A549 (cell line): ENCODE data around the gene C19orf12. TPM values are rescaled to one million over a fixed set of nuclear protein-coding genes. Genes with fewer than 3 reads are reported as not detected.

Source experiments
- ATAC-seq, 2 experiments: fragments of 200-7000 bp in 1 of 2; fragments of >200 bp in 1 of 2; cut with Nextera tagmentation in 1 of 2; cut with Tn5 transposase in 1 of 2; 3 replicates each; pipeline versions ENCODE4 v1.8.0 to v1.9.1; 2018 to 2020; ENCODE audit warnings: mild to moderate bottlenecking in 1 of 2, moderate library complexity in 1 of 2
- CTCF ChIA-PET: fragments of 300-600 bp; sonication (Branson Sonifier 250); formaldehyde crosslinking; extraction: SDS; loops from one replicate; lab custom pipeline; 2021; ENCODE audit warnings: antibody characterized with exemption, inconsistent platforms; lab: Yijun Ruan, JAX
- POLR2A ChIA-PET: fragments of 350-600 bp; formaldehyde crosslinking; extraction: SDS; loops from one replicate; lab custom pipeline; 2021; ENCODE audit warnings: antibody characterized with exemption, inconsistent platforms; lab: Yijun Ruan, JAX
- DNase-seq, 2 experiments: peaks; one replicate each; pipeline versions ENCODE4 v3.0.0 to v3.0.0-alpha.2; 2011 to 2016; ENCODE audit warnings: low read depth in 1 of 2, low spot score in 1 of 2
- FAIRE-seq: peaks from 2 replicates; lab custom pipeline; 2011; peaks lifted over from hg19 to GRCh38; lab: Jason Lieb, UNC
- H3K27ac ChIP-seq, 2 experiments: fragments of >200 bp; sonication (Bioruptor Twin); formaldehyde crosslinking; 3 replicates each; pipeline ENCODE4 v1.5.1; 2016 to 2017
- H3K4me1 ChIP-seq: fragments of >200 bp; sonication (Bioruptor Twin); formaldehyde crosslinking; 3 replicates; pipeline ENCODE4 v1.6.1; 2016
- H3K4me2 ChIP-seq: fragments of >200 bp; sonication (Bioruptor Twin); formaldehyde crosslinking; 3 replicates; pipeline ENCODE4 v1.6.1; 2016
- H3K4me3 ChIP-seq: fragments of >200 bp; sonication (Bioruptor Twin); formaldehyde crosslinking; 3 replicates; pipeline ENCODE4 v1.5.1; 2016
- H3K9me3 ChIP-seq: fragments of >200 bp; sonication (Bioruptor Twin); formaldehyde crosslinking; 3 replicates; pipeline ENCODE4 v1.6.1; 2016
- BCL3 ChIP-seq: fragments of >200 bp; sonication (Bioruptor Twin); formaldehyde crosslinking; IDR thresholded peaks from 3 replicates; pipeline ENCODE4 v1.6.1; 2016
- CBX8 ChIP-seq: fragments of 200-600 bp; sonication (generic); IDR thresholded peaks from 2 replicates; pipeline ENCODE4 v1.6.1; 2016
- E2F6 ChIP-seq: IDR thresholded peaks from 2 replicates; pipeline ENCODE4 v1.6.1; 2012; ENCODE audit warnings: low read depth, borderline replicate concordance
- EHF ChIP-seq: fragments of 250-450 bp; sonication (Bioruptor Pico); IDR thresholded peaks from 2 replicates; pipeline ENCODE4 v1.5.0; 2020; ENCODE audit warnings: mild to moderate bottlenecking
- EHMT2 ChIP-seq: fragments of 200-600 bp; sonication (generic); IDR thresholded peaks from 2 replicates; pipeline ENCODE4 v1.6.1; 2016; ENCODE audit warnings: antibody characterized with exemption, low read depth, mild to moderate bottlenecking, moderate library complexity
- ESRRA ChIP-seq: fragments of 150-350 bp; IDR thresholded peaks from 2 replicates; pipeline ENCODE4 v1.6.1; 2014; ENCODE audit warnings: mild to moderate bottlenecking, low read length, borderline replicate concordance
- GATA3 ChIP-seq: IDR thresholded peaks from 2 replicates; pipeline ENCODE4 v1.6.1; 2012; ENCODE audit warnings: borderline replicate concordance
- HDAC2 ChIP-seq: fragments of 200-600 bp; sonication (generic); IDR thresholded peaks from 2 replicates; pipeline ENCODE4 v1.6.1; 2016
- HEYL ChIP-seq: fragments of 250-450 bp; sonication (Bioruptor Pico); IDR thresholded peaks from 2 replicates; pipeline ENCODE4 v1.8.0; 2021; ENCODE audit warnings: mild to moderate bottlenecking, moderate library complexity
- MAFK ChIP-seq: fragments of 450-650 bp; IDR thresholded peaks from 2 replicates; pipeline ENCODE4 v1.6.1; 2014; ENCODE audit not compliant: partially characterized antibody
- PHF8 ChIP-seq: fragments of 200-600 bp; sonication (generic); IDR thresholded peaks from 2 replicates; pipeline ENCODE4 v1.6.1; 2016; ENCODE audit warnings: low read depth, mild to moderate bottlenecking, antibody characterized with exemption, moderate library complexity, borderline replicate concordance
- POLR2A ChIP-seq: IDR thresholded peaks from 2 replicates; pipeline ENCODE4 v1.6.1; 2012; ENCODE audit warnings: mild to moderate bottlenecking, low read length
- RAD21 ChIP-seq, 2 experiments: fragments of >200 bp in 1 of 2; sonication (Bioruptor Twin) in 1 of 2; formaldehyde crosslinking in 1 of 2; IDR thresholded peaks in 1 of 2; conservative IDR thresholded peaks in 1 of 2; 2 replicates in 1 of 2; 3 replicates in 1 of 2; pipeline ENCODE4 v1.6.1; 2012 to 2018; ENCODE audit warnings: inconsistent platforms in 1 of 2
- RCOR1 ChIP-seq: fragments of 150-350 bp; IDR thresholded peaks from 2 replicates; pipeline ENCODE4 v1.6.1; 2014; ENCODE audit warnings: antibody characterized with exemption, low read length, low read depth
- RFX5 ChIP-seq: fragments of 450-650 bp; IDR thresholded peaks from 2 replicates; pipeline ENCODE4 v1.7.1; 2014; ENCODE audit warnings: antibody characterized with exemption, mild to moderate bottlenecking, moderate library complexity
- SREBF2 ChIP-seq: fragments of 450-650 bp; IDR thresholded peaks from 2 replicates; pipeline ENCODE4 v1.6.1; 2014; ENCODE audit warnings: mild to moderate bottlenecking, moderate library complexity
- USF2 ChIP-seq: fragments of 450-650 bp; IDR thresholded peaks from 2 replicates; pipeline ENCODE4 v1.6.1; 2014; ENCODE audit warnings: antibody characterized with exemption
- ZC3H11A ChIP-seq: fragments of 450-650 bp; IDR thresholded peaks from 2 replicates; pipeline ENCODE4 v1.6.1; 2014; ENCODE audit warnings: antibody characterized with exemption, mild to moderate bottlenecking
- ZNF302 ChIP-seq: fragments of 250-450 bp; sonication (Bioruptor Pico); IDR thresholded peaks from 2 replicates; pipeline ENCODE4 v1.9.0; 2021; ENCODE audit warnings: inconsistent platforms, mild to moderate bottlenecking, moderate library complexity
- ZSCAN20 ChIP-seq: fragments of 250-450 bp; sonication (Bioruptor Pico); IDR thresholded peaks from 2 replicates; pipeline ENCODE4 v1.8.0; 2022; ENCODE audit warnings: mild to moderate bottlenecking, moderate library complexity
- WGBS: methylation state at CpG from one replicate; pipeline ENCODE4 v1.1.6; 2017; ENCODE audit errors: missing lambda C conversion rate; 5-methylcytosine and 5-hydroxymethylcytosine counted together
- polyA plus RNA-seq, 4 experiments: library from polyadenylated mRNA; depleted of rRNA in 3 of 4; stranded (reverse); fragments of >200 nt; fragmentation: RNase III in 1 of 4; extraction: RNeasy Plus Mini Kit Qiagen cat#74134 plus additional on column Dnase treatment in 1 of 4; gene quantifications; 2 replicates in 3 of 4; 3 replicates in 1 of 4; pipeline ENCODE4 v1.2.3, GENCODE V29; 2011 to 2017

The C19orf12 gene
- polyA plus RNA-seq, 2 of the 4 experiments (the other 2 are of a cell fraction): 34.3 to 35.2 TPM

GRCh38 chr19:29737461-29738000 lies 22.5 kb upstream of the C19orf12 start:
- ATAC-seq (no peak), FAIRE-seq (no peak), DNase-seq (no peak)
- TF ChIP-seq GATA3 (no peak), RFX5 (no peak), EHMT2 (no peak), CBX8 (no peak), ESRRA (no peak), HEYL (CRISPR knock-in tag) (no peak), RCOR1 (no peak), PHF8 (no peak), ZNF302 (CRISPR knock-in tag) (no peak), SREBF2 (no peak), E2F6 (no peak), POLR2A (no peak), ZC3H11A (no peak), ZSCAN20 (CRISPR knock-in tag) (no peak), EHF (no peak), HDAC2 (no peak), RAD21 (conservative IDR thresholded peaks at IDR 0.05 in 1 of 2, IDR thresholded peaks at IDR 0.05 in 1 of 2) (no peak)
- 60% methylated on average over 11 of the region's 11 CpGs for WGBS
- CTCF ChIA-PET: interaction anchor here (0.5 to 19.7 kb wide), 12 partner anchors 7 to 136 kb away, joined by 3 to 362 read pairs (median 6); no protein-coding TSS in a partner anchor
- Histone ChIP-seq H3K4me1 (0 out of 3 replicates have a peak, but pooled peaks cover 3% of the 10 kb centered on the region), H3K27ac (no peak overlapping the region), H3K4me3 (no peak overlapping the region), H3K4me2 (no peak overlapping the region), H3K9me3 (no peaks in the 10 kb centered on the region)
- POLR2A ChIA-PET: interaction anchor here (1.1 kb wide), 1 partner anchor 23 kb away, joined by 3 read pairs; the partner anchor contains the start of gene C19orf12

GRCh38 chr19:29735829-29736228 lies 20.8 kb upstream of the C19orf12 start:
- no peak for TF ChIP-seq USF2
- Histone ChIP-seq H3K4me2 (no peak overlapping the region), H3K9me3 (no peaks in the 10 kb centered on the region), H3K27ac (no peak overlapping the region), H3K4me3 (no peak overlapping the region), H3K4me1 (0 out of 3 replicates have a peak, but pooled peaks cover 3% of the 10 kb centered on the region)
- FAIRE-seq (peak; percentile 18), DNase-seq (peak in 1 of 2 experiments; percentile 31), ATAC-seq (peak in 1 of 2 experiments; percentile 12; a peak in 2 of 6 replicates)
- CTCF ChIA-PET: interaction anchor here (1.0 to 19.7 kb wide), 10 partner anchors 8 to 231 kb away, joined by 3 to 362 read pairs (median 9); partner anchors contain the start of gene C19orf12
- POLR2A ChIA-PET: interaction anchor here (1.4 kb wide), 1 partner anchor 24 kb away, joined by 3 read pairs; no protein-coding TSS in a partner anchor
- WGBS: 28% methylated on average over 5 of the region's 5 CpGs

DNA sequence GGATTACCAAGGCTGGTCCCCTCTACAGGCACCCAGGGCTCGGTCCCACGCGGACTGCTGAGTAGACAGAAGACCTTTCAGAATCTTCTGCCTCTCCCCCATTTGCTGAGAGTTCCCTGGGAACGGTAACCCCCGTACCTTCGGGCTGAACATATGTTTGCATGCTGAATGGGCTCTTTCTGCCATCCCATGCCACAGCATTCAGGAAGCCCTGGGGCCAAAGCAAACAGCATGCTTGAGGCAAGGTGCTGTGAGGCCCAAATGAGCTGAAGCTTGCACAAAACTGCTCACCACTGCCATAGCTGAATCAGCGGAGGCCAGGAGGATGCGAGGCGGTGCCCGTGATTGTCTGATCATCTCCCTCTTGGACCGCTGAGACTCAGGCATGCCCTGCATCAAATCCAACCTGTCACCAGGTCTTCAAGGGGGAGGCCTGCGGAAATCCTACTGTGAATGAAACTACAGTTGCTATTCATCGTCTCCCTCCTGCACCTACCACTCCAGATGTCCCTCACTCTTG lies 16.3 kb upstream of the C19orf12 start:
- H3K9me3 ChIP-seq: no peaks in the 10 kb centered on the region
- no peak overlapping the region for H3K4me3 ChIP-seq
- DNase-seq: no peak
- FAIRE-seq: no peak
- CTCF ChIA-PET: interaction anchor here (0.9 to 19.7 kb wide), 30 partner anchors 9 to 920 kb away, joined by 3 to 362 read pairs (median 6); partner anchors contain the start of gene C19orf12
- 0 out of 3 replicates have a peak, but pooled peaks cover 3% of the 10 kb centered on the region for H3K4me1 ChIP-seq
- H3K27ac ChIP-seq: no peak overlapping the region
- ATAC-seq: no peak
- no peak overlapping the region for H3K4me2 ChIP-seq
- WGBS: 77% methylated on average over 13 of the region's 13 CpGs
- no peak for TF ChIP-seq BCL3
- peak; percentile 14 for TF ChIP-seq MAFK
- TF ChIP-seq, all 56 proteins: peak for 1
- POLR2A ChIA-PET: no interaction called here
